Activated CD4-positive, alpha-beta T cell treated with anti-CD3 and anti-CD28 coated beads for 24 hours (primary cell): ENCODE data around the gene LCE1D.

Experiments used
- DNase-seq, 2 donors: peaks; one replicate each; pipeline ENCODE4 v3.0.0-alpha.2; 2020; ENCODE audit warnings: low read depth in 2 of 2

The LCE1D gene

DNA sequence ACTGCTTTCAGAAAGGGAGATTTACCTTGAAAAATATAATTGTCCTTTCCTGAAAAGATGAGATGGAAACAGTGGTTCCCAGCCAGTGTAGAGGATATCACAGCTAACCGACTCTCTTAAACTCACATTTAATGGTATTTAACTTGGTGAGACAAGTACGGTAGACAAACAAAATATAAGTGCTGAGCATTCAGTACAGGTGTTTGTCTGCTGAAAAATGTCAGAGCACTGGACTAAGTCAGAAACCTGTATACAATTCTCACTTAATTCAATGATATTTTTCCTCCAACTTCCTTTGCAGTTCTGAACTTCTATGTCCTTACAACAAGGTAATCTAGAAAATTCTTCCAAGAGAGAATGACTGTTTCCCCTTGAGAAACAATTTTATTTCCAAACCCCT is 15.2 kb downstream of the LCE1D start, which contains the start of gene LCE1B:
Gene LCE1B, plus strand, starts transcription at position 301 of the 400 bp plus-strand sequence. CDS start 476 bp downstream, outside the sequence.
- no peak for DNase-seq

DNA sequence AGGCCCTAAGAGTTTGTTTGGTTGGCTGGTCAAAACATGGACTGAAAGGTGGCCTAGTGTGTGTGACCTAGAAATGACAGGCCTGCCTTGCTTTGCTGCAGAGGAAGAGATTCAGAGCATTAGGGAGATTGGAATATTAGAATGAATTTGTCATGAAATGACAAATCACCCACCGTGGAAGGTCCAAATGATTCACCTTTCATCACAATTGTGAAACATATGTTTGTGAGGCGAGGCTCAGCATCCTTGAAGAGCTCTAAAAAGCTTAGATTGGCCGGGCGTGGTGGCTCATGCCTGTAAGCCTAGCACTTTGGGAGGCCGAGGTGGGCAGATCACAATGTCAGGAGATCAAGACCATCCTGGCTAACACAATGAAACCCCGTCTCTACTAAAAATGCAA is 20.8 kb downstream of the LCE1D start:
- DNase-seq = no peak

DNA sequence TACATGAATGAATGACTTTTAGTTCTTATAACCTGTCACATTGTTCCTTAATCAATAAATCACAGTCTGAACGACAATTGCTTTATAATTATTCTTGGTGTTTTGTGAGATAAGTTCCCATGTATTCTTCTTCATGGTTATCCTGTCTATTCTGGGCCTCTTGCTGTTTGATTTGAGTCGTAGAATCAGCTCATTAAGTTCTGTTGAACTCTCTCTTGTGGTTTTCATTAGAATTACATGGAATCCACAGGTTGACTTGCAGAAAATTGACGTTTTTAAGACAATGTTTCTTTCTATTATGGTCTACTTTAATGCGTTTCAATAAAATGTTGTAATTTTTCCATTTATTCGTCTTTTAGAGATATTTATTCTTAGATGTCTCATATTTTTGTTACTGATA is 26.8 kb downstream of the LCE1D start:
- no peak for DNase-seq

DNA sequence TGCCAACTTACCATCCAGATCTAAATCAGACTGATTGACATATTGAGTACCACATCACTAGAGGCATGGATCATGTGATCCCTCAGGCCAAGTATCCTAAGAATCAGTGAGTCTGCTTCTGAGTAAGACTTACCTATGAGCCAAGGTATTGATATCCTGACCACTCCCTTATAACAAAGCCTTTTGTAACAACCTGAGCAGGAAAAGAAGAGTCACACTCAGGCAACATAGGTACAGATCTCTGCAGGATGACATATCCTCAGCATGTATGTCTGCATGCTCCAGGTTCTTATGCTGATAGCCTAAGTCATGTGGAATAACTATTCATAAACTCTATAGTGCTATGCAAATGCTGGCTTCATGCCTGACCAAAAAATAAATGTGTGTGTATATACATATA is 28.4 kb downstream of the LCE1D start:
- DNase-seq = no peak

DNA sequence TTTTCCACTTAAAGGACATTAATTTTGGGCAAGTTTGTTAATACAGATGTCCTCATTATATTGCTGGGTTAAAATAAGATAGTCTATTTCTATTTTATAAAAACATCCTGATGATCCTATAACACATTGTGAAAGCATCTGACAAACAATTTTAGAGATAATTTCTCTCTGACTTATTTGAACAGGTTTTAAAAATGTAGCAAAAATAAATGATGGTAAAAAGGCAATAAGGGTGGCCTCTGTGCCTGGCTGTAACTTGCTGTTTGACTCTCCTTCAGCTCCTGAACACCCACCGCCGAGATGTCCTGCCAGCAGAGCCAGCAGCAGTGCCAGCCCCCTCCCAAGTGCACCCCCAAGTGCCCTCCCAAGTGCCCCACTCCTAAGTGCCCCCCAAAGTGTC is 30.7 kb downstream of the LCE1D start, which contains the start of gene LCE1A:
Gene LCE1A, plus strand, starts transcription at position 301 of the 400 bp plus-strand sequence. Its CDS starts 0 bp downstream, at position 301.
- DNase-seq = no peak

DNA sequence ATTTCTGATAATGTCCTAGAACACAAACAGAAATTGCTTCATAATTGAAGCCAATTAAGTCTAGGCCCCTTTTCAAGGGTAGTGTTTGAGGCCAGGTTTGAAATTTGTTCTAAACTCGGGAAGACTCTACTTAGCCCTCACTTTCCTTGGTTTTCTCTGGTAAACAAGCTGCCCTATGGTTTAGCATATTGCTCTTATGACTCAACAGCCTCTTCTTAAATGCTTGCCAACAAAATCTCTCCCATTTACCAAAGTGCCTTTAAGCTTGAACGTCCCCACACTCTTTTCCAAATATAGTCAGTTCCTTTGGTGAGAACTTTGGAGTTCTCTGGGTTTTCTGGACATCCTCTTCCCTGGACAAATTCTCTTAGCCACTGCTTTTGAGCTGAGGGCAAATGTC is 40.3 kb downstream of the LCE1D start:
- DNase-seq = no peak

DNA sequence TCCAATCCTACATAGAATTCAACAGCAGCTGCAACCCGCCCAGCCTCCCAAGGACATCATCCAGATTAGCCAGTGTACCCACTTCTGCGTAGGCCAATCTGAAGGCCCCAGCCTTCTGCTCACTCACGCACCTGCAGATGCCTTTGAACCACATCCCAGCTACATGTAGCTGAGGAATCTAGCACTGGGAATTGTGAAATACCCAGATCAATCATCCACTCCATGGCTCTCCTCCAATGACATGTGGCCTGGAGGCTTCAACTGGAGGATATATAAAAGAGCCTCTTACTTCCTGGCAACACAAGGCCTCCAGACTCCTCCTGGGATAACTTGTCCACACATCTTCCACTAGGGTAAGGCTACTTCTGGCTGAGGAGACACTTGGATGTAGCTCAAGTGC is 46.0 kb downstream of the LCE1D start, which contains the start of gene LCE6A:
Gene LCE6A, plus strand, starts transcription at position 301 of the 400 bp plus-strand sequence. CDS start 665 bp downstream, outside the sequence.
- no peak for DNase-seq
